Measurements from ENCODE around the gene PCAT7. TPM values are rescaled to one million over a fixed set of nuclear protein-coding genes. Genes with fewer than 3 reads are reported as not detected.

PCAT7 gene
- total RNA-seq, 1 donor from 2014 or later = 5.2 TPM

DNA sequence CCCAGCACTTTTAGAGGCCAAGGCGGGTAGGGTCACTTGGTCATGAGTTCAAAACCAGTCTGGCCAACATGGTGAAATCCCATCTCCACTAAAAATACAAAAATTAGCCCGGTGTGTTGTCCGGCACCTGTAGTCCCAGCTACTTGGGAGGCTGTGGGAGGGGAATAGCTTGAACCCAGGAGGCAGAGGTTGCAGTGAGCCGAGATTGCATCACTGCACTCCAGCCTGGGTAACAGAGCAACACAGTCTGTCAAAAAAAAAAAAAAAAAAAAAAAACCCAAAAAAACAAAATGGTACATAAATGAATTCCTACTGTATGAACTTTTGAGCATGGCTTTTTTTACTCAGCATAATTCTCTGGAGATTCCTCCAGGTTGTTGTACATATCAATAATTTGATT lies 37.6 kb upstream of the PCAT7 start:
- no peak for DNase-seq (ENCODE audit: low read depth)
- H3K27ac Mint-ChIP-seq (ENCODE audit: unreplicated experiment) = no peak overlapping the region
- Histone ChIP-seq H3K4me1 (ENCODE audit: insufficient read depth, low read length) (no peaks in the 10 kb centered on the region), H3K4me3 (ENCODE audit: insufficient read depth, low read depth, low read length) (no peak overlapping the region), H3K79me2 (ENCODE audit: insufficient read depth, low read length) (no peaks in the 10 kb centered on the region), H3K27me3 (ENCODE audit: insufficient read depth, low read length) (no peaks in the 10 kb centered on the region), H3K27ac (ENCODE audit: low read depth, low read length) (no peak overlapping the region), H3K9me3 (ENCODE audit: insufficient read depth, low read depth, low read length) (no peaks in the 10 kb centered on the region), H2AFZ (ENCODE audit: low read depth, low read length) (no peak overlapping the region), H3K4me2 (ENCODE audit: low read length) (no peak overlapping the region), H3K36me3 (ENCODE audit: insufficient read depth, low read length) (no peaks in the 10 kb centered on the region), H4K20me1 (ENCODE audit: insufficient read depth, low read length) (no peaks in the 10 kb centered on the region), H3K9ac (ENCODE audit: low read length) (no peak overlapping the region)
- H3K36me3 Mint-ChIP-seq (ENCODE audit: low read depth, unreplicated experiment) = no peaks in the 10 kb centered on the region
- H3K4me1 Mint-ChIP-seq (ENCODE audit: low read depth, unreplicated experiment) = peaks cover 9% of the 10 kb centered on the region
- no peak for FAIRE-seq
- H3K4me3 Mint-ChIP-seq (ENCODE audit: unreplicated experiment) = no peak overlapping the region
- peaks cover 3% of the 10 kb centered on the region for H3K9me3 Mint-ChIP-seq (ENCODE audit: unreplicated experiment)
- no peak for TF ChIP-seq EZH2 (IDR thresholded peaks at IDR 0.05; ENCODE audit: insufficient read depth, low read length)
- TF ChIP-seq, protein P1, sequence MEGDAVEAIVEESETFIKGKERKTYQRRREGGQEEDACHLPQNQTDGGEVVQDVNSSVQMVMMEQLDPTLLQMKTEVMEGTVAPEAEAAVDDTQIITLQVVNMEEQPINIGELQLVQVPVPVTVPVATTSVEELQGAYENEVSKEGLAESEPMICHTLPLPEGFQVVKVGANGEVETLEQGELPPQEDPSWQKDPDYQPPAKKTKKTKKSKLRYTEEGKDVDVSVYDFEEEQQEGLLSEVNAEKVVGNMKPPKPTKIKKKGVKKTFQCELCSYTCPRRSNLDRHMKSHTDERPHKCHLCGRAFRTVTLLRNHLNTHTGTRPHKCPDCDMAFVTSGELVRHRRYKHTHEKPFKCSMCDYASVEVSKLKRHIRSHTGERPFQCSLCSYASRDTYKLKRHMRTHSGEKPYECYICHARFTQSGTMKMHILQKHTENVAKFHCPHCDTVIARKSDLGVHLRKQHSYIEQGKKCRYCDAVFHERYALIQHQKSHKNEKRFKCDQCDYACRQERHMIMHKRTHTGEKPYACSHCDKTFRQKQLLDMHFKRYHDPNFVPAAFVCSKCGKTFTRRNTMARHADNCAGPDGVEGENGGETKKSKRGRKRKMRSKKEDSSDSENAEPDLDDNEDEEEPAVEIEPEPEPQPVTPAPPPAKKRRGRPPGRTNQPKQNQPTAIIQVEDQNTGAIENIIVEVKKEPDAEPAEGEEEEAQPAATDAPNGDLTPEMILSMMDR (IDR thresholded peaks at IDR 0.05; ENCODE audit: insufficient read depth, low read depth, low read length) = no peak
- H3K27me3 Mint-ChIP-seq (ENCODE audit: low read depth, unreplicated experiment) = no peaks in the 10 kb centered on the region

DNA sequence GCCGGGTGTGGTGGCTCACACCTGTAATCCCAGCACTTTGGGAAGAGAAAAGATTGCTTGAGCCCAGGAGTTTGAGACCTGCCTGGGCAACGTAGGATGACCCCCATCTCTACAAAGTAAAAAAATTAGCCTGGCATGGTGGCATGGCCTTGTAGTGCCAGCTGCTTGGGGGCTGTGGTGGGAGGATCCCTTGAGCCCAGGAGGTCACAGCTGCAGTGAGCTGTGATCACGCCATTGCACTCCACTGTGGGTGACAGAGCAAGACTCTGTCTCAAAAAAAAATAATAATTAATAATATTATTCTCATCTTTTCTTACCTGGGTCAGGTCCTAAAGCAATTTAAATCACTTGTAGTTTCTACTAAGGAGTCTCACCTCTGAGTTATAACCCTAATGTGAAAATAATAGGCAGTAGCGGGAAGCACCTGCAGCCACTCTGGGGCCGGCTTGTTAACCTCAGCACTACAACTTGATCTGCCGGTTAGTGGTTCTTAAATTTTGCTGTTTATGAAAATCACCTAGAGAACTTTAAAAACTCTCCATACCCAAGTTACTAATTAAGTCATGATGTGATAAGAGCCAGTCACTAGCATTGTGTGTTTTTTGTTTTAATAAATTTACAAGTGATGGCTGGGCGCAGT lies 29.4 kb upstream of the PCAT7 start:
- Mint-ChIP-seq H3K4me3 (ENCODE audit: unreplicated experiment) (no peak overlapping the region), H3K4me1 (ENCODE audit: low read depth, unreplicated experiment) (no peaks in the 10 kb centered on the region), H3K9me3 (ENCODE audit: unreplicated experiment) (no peaks in the 10 kb centered on the region), H3K27me3 (ENCODE audit: low read depth, unreplicated experiment) (no peaks in the 10 kb centered on the region), H3K36me3 (ENCODE audit: low read depth, unreplicated experiment) (no peaks in the 10 kb centered on the region), H3K27ac (ENCODE audit: unreplicated experiment) (no peak overlapping the region)
- Histone ChIP-seq H2AFZ (ENCODE audit: low read depth, low read length) (no peak overlapping the region), H3K9me3 (ENCODE audit: insufficient read depth, low read depth, low read length) (no peaks in the 10 kb centered on the region), H3K4me2 (ENCODE audit: low read length) (no peak overlapping the region), H3K27me3 (ENCODE audit: insufficient read depth, low read length) (no peaks in the 10 kb centered on the region), H3K27ac (ENCODE audit: low read depth, low read length) (no peak overlapping the region), H3K4me1 (ENCODE audit: insufficient read depth, low read length) (no peaks in the 10 kb centered on the region), H3K79me2 (ENCODE audit: insufficient read depth, low read length) (no peaks in the 10 kb centered on the region), H3K36me3 (ENCODE audit: insufficient read depth, low read length) (no peaks in the 10 kb centered on the region), H3K9ac (ENCODE audit: low read length) (no peak overlapping the region), H4K20me1 (ENCODE audit: insufficient read depth, low read length) (no peaks in the 10 kb centered on the region), H3K4me3 (ENCODE audit: insufficient read depth, low read depth, low read length) (no peak overlapping the region)
- TF ChIP-seq, protein P1 (IDR thresholded peaks at IDR 0.05; ENCODE audit: insufficient read depth, low read depth, low read length) = no peak
- TF ChIP-seq EZH2 (IDR thresholded peaks at IDR 0.05; ENCODE audit: insufficient read depth, low read length) = no peak
- FAIRE-seq (no peak), DNase-seq (ENCODE audit: low read depth) (no peak)

DNA sequence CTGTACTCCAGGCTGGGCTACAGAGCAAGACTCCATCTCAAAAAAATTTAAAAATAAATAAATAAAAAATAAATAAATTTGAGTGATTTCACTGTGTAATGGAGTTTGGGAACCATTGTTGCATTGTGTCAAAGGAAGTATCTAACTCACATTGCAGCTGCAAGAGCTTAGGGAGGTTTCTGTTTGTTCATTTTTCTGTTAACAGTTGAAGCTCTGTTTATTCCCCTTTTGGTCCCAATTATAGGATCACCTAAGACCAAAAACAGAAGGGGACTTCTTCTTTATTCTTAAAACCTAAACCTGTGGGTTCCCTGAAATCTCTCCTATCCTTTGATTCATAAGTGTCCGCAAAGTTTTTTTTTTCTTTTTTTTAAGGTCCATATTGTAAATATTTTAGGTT lies 28.6 kb upstream of the PCAT7 start:
- Histone ChIP-seq H2AFZ (ENCODE audit: low read depth, low read length) (no peak overlapping the region), H3K4me3 (ENCODE audit: insufficient read depth, low read depth, low read length) (no peak overlapping the region), H4K20me1 (ENCODE audit: insufficient read depth, low read length) (no peaks in the 10 kb centered on the region), H3K4me1 (ENCODE audit: insufficient read depth, low read length) (no peaks in the 10 kb centered on the region), H3K9me3 (ENCODE audit: insufficient read depth, low read depth, low read length) (no peaks in the 10 kb centered on the region), H3K27me3 (ENCODE audit: insufficient read depth, low read length) (no peaks in the 10 kb centered on the region), H3K4me2 (ENCODE audit: low read length) (no peak overlapping the region), H3K79me2 (ENCODE audit: insufficient read depth, low read length) (no peaks in the 10 kb centered on the region), H3K27ac (ENCODE audit: low read depth, low read length) (no peak overlapping the region), H3K9ac (ENCODE audit: low read length) (no peak overlapping the region), H3K36me3 (ENCODE audit: insufficient read depth, low read length) (no peaks in the 10 kb centered on the region)
- Mint-ChIP-seq H3K4me1 (ENCODE audit: low read depth, unreplicated experiment) (no peaks in the 10 kb centered on the region), H3K4me3 (ENCODE audit: unreplicated experiment) (no peak overlapping the region), H3K36me3 (ENCODE audit: low read depth, unreplicated experiment) (no peaks in the 10 kb centered on the region), H3K27ac (ENCODE audit: unreplicated experiment) (no peak overlapping the region), H3K9me3 (ENCODE audit: unreplicated experiment) (no peaks in the 10 kb centered on the region), H3K27me3 (ENCODE audit: low read depth, unreplicated experiment) (no peaks in the 10 kb centered on the region)
- FAIRE-seq (no peak), DNase-seq (ENCODE audit: low read depth) (no peak)
- TF ChIP-seq, protein P1 (IDR thresholded peaks at IDR 0.05; ENCODE audit: insufficient read depth, low read depth, low read length) = no peak
- no peak for TF ChIP-seq EZH2 (IDR thresholded peaks at IDR 0.05; ENCODE audit: insufficient read depth, low read length)

All from astrocyte (in vitro differentiated cells and primary cell).